GM18870 (cell line): ENCODE data around the gene HDAC6.
"Not testable (repeated sequence)": the region's sequence is repeated elsewhere in the genome, so short reads cannot be mapped to it uniquely, and the experiment has no call there.

Experiments
- ATAC-seq: cut with Tn5 transposase; IDR thresholded peaks from one replicate; pipeline ENCODE4 v1.9.1; 2021; ENCODE audit warnings: moderate library complexity; ENCODE audit not compliant: unreplicated experiment

HDAC6 gene

DNA sequence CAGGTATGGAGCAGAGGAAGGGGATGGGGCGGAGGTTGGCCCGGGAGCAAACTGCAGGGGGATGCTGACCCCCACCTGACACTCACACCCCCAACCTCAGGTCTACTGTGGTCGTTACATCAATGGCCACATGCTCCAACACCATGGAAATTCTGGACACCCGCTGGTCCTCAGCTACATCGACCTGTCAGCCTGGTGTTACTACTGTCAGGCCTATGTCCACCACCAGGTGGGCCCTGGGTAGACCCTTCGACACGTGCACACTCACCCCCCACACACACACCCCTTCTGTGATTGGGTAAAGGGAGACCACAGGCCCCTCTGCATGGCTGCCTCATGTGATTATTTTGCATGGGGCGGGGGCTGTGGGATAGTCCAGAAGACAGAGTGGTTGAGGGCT, 22.2 kb downstream of the HDAC6 start:
- ATAC-seq = no peak

DNA sequence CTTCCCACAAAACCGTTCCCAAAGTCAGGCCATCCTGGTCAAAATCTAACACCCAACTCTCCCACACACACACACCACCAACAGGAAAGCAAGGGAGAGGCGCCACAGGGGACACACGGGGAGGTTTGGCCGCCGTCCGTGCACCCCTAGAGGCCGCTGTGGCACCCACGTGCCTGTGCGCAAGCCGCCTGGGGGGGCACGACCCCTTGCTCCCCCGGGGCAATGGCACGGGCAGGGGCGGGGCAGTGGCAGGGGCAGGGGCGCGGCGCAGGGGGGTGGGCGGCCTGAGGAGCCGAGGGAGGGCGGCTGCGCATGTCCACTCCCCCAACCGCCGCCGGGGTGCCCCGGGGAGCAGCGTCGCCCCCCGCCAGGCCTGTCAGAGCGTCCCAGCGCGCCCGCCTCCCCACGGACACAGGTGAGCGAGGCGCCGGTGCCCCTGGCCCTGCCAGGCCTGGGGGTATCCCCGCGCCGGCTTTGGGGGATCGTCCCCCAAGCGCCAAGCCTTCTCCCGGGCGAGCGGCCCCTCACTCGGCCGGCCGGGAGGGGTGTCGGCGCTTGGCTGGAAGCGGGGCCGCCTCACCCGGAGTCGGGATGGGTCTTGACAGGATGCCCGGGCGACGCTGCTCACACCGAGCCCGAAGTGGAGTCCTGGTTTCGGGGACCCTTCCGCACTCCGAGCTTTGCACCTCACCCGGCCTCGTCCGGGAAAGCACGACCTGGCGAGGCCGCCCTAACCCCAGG, 24.4 kb downstream of the HDAC6 start, which contains the start of gene ERAS:
Gene ERAS (plus strand): TSS at position 379 of the 741 bp plus-strand sequence. CDS start 2,611 bp downstream, outside the sequence.
- ATAC-seq = no peak

DNA sequence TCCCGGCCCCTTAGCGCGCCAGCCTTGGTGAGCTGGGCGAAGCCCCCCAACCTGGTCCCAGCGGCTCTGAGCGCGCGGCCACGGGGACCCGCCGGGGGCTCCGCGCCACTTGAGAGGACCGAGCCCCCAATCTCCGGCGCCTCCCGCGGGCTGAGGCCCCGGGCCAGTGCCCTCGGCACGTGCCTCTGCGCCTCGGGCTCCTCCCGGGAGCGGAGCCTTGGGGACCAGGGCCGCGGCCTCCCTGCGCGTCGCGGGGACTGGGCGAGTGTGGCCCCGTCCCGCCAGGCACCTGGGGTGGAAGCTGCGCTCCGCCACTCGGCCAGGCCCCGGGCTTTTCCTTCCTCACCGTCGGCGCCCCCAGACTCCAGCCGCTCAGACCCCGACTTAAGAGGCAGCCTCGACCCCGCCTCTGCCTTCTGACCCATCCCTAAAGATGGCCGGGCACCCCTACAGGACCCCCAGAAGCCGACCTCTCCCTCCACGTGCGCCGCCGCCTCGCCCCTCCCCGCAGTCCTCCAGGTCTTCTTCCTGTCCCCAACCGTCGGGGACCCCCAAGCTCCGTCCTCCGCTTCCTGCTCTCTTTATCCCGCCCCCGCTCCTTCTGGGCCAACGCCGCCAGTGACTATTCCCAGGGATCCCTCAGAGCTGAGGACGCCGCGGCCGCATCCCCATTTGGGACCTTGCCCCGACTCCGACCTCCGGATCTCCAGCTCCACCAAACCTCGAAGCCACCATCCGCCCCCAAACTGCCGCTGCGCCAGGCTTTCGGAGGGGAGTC, 25.2 kb downstream of the HDAC6 start:
- no peak for ATAC-seq

DNA sequence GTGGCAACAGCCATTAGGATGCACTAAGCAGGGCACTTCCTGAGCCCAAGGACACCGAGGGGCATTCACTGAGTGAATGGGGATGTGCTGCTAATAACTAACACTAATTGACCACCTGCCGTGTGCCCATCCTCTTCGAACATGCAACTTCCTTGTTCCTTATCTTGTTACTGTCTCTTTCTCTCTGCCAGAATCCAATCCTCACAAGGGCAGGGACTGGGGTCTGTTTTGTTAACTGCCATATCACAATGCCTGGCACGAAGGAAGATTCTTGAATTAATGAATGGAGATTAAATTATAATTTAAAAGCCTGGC, 25.7 kb downstream of the HDAC6 start:
- ATAC-seq = no peak

DNA sequence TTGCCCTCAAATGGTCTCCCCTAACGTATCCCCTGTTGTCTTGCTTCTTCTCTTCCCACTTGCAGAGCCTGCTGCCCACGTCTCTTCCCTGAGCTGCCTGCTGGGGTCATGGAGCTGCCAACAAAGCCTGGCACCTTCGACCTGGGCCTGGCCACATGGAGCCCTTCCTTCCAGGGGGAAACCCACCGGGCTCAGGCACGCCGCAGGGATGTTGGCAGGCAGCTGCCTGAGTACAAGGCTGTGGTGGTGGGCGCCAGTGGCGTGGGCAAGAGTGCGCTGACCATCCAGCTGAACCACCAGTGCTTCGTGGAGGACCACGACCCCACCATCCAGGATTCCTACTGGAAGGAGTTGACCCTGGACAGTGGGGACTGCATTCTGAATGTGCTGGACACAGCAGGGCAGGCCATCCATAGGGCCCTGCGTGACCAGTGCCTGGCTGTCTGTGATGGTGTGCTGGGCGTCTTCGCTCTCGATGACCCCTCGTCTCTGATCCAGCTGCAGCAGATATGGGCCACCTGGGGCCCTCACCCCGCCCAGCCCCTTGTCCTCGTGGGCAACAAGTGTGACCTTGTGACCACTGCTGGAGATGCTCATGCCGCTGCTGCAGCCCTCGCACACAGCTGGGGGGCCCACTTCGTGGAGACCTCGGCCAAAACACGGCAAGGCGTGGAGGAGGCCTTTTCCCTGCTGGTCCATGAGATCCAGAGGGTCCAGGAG, 27.3 kb downstream of the HDAC6 start:
- ATAC-seq = no peak

DNA sequence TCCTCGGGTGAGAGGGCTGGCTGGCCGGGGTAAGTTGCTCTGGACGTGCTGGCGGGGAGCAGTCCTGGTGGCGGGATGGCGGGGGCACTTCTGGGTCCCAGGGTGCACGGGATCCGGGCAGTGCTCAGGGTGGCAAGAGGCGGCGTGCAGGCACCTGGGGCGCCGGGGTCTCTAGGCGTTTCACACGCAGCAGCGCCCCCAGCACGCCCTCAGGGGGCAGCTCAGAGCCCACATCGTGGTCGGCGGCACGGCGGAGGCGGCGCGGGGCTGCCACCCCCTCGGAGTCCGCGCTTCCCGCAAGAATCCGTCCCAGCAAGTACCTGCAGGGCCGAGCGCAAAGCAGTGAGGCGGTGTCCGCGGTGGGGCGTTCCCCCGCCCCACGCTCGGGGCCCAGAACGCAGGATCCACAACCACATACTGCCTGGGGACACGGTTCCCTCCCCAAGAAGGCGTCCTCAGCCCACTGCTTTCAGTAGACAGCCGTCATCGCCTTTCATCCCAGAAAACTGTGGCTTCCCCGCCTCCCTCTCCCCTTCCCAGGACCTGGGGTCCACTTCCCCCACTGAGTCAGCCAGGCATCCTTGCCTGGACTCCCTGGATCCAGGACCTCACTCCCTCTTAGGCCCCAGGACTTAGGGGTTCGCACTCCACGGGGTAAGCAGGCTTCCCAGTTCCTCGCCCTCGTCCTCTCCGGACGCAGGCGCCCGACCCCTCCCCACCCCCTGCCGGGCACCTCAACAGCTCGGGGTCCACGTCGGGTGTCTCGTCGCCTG, 29.5 kb downstream of the HDAC6 start:
- no peak for ATAC-seq

DNA sequence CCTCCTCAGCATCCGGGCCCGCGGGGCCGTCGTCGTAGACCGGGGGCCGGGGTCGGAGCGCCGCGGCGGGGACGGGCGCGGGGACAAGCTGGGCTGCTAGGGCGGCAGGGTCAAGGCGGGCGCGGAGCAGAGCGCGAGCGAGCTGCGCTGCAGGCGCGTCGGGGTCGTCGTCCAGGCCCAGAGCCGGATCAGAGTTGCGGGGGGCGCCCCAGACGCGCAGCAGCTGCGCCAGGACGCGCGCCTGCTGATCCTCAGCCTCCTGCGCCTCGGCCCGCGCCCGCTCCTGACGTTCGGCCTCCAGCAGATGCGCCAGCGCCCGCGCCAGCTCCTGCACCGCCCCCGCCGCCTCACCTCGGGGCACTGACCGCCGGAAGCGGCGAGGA, 30.0 kb downstream of the HDAC6 start:
- ATAC-seq = no peak

DNA sequence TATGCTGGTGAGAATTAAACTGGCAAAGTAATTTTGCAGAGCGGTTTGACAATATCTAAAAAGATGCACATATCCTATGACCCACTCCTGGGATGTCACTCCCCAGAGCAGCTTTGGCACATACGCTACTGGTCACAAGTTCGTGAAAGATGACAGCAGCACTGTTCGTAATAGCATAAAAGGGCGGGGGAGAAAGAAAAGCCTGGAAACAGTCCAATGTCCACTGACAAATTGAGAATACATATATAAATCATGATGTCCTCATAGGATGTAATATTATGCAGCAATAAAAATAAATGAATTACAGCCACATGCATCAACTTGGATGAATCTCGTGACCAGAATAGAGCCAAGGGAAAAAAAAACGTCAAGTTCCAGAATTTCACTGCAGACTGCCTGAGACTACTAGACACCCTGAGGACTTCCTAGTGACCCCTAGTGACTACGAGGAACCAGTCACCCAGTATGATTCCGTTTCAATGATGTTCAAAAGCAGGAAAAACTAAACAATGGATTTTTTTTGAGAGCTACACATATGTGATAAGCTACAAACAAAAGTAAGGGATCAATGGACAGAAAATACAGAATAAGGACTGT, 31.8 kb downstream of the HDAC6 start:
- ATAC-seq = no peak

DNA sequence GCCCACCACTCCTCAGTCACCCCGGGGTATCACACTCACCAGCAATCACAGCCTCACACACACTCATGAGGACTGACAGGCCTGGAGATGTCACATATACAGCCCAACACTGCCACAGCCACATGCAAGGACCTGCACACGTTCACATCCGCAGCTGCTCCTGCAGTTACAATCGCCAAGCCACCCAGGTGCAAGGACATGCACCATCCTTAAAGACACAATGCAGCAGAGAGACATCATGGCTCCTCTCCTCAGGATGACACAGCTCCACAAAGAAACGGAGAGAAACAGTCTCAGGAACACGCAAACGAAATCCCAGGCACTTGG, 32.5 kb downstream of the HDAC6 start:
- no peak for ATAC-seq

DNA sequence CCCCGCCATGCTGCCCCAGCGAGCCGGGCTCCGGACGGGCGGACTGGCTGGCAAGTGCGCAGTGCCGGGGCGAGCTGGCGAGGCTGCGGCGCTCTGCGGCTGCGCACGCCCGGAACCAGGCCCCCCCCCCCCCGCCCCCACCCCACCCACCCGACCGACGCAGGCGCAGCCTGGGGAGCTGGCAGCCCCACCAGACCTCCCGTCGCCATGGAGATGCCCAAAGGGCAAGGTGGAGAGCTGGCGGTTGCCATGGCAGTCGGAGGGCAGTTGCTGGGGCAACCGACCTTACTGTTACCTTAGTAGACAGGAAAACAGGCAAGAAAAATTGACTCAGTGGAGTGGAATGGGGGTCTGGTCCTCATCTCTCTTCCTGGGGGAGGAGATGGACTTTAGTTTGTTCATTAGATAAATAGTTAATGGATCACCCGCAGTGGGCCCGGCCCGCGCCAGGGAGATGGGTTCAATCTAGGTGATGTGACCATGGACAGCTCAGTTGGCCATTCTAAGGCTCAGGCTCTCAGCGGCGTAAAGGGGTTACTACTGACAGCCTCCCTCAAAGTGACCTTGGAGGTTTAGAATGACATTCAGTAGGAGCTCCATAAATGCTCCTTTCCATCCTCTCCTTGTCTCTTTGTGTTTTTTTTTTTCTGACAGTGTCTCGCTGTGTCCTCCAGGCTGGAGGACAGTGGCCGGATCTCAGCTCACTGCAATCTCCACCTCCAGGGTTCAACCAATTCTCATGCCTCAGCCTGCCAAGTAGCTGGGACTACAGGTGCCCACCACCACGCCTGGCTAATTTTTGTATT, 33.9 kb downstream of the HDAC6 start, which contains the start of gene PCSK1N:
Gene PCSK1N (minus strand): TSS at position 87 of the 806 bp plus-strand sequence. CDS start 78 bp downstream, at position 9.
- ATAC-seq = no peak

DNA sequence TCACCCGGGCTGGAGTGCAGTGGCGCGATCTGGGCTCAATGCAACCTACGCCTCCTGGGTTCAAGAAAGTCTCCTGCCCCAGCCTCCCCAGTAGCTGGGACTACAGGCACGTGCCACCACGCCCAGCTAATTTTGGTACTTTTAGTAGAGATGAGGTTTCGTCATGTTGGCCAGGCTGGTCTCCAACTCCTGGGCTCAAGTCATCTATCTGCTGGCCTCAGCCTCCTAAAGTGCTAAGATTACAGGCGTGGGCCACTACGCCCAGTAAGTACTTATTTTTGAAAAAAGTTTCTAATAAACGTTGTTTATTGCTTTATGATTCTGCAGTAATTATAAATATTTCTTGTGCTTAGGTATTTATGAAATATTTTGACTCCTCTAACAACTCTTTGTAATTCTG, 37.8 kb downstream of the HDAC6 start:
- ATAC-seq = no peak

DNA sequence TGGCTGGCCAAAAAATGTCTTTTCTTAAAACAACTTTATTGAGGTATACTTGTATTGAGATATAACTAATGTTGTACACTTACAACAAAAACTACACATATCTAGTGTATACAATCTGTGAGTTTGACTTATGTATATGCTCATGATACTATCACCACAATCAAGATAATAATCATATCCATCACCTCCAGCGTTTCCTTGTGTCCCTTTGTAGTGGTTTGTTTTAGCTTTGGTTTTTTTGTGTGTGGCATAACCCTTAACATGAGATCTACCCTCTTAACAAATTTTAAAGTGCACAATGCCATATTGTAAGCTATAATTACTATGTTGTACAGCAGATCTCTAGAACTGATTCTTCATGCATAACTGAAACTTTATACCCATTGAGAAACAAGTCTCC, 47.0 kb downstream of the HDAC6 start:
- no peak for ATAC-seq

DNA sequence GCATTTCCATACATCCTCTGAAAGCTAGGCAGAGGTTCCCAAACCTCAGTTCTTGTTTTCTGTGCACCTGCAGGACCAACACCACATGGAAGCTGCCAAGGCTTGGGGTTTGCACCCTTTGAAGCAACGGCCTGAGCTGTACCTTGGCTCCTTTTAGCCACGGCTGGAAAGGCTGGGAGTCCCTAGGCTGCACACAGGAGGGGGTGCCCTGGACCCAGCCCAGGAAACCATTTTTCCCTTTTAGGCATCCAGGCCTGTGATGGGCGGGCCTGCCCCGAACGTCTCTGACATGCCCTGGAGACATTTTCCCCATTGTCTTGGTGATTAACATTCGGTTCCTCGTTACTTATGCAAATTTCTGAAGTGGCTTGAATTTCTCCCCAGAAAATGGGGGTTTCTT, 51.0 kb downstream of the HDAC6 start:
- no peak for ATAC-seq

DNA sequence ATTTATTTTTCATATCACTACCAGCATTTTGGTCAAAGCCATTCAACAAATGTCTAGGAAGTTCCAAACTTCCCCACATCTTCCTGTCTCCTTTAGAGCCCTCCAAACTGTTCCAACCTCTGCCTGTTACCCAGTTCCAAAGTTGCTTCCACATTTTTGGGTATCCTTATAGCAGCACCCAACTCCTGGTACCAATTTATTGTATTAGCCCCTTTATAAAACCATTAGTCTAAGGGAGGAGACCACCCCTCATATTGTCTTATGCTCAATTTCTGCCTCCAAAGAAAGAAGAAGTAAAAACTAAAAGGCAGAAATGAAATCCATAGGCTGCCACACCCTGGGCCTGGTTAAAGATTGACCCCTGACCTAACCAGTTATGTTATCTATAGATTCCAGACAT, 51.6 kb downstream of the HDAC6 start:
- not testable (repeated sequence) for ATAC-seq

DNA sequence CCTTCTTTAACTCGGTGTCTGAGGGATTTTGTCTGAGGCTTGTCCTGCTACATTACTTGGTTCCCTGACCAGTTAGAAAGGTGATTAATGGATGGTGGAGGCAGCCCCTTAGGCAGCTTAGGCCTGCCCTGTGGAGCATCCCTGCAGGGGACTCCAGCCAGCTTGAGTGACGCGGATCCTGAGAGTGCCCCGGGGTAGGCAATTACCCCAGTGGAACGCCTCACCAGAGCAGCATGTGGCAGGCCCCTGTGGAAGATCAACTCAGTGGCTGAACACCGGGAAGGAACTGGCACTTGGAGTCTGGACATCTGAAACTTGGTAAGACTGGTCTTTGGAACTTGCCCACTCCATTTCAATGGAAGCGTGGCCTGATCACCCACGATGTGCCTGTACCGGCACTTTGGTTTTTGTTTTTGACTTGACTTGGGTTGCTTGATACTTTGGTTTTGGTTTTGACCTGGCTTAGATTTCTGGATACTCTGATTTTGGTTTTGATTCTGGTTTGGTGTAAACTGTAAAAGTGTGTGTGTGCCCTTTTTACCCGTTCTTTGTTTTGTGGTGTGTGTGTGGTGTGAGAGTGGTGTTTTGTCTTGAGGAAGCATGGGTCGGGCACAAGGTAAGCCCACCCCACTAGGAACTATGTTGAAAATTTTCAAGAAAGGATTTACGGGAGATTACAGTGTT, 52.4 kb downstream of the HDAC6 start:
- not testable (repeated sequence) for ATAC-seq

DNA sequence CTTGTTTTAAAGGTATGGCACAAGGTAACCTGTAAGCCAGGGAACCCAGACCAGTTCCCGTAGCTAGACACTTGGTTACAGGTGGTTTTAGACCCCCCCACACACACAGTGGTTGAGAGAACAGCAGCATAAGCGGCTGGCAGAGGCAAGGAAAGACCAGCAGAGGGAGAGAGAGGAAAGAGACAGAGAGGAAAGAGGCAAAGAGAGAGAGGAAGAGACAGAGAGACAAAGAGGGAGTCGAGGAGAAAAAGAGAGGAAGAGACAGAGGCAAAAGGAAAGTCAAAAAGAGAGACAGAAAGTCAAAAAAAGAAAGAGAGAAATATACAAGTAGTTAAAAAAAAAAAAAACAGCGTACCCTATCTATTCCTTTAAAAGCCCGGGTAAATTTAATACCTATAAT, 53.0 kb downstream of the HDAC6 start:
- ATAC-seq = no peak

DNA sequence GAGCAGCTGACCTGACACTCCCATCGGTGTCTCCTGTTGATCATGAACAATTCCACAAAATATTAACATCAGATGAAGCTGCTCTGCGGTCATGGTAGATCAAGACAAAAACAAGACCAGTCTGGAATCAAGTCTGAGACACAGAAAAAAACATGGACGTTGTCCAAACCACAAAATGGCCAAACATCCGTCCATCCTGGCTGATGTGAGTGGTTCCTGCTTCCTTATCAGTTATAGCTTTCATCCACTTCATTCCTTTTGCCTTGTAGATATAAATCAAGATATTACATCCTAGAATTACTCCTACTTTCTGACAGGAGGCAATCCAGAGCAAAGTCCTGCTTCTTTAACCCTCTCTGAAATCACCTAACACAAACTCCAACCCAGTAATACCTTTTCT, 62.3 kb downstream of the HDAC6 start:
- ATAC-seq = no peak

DNA sequence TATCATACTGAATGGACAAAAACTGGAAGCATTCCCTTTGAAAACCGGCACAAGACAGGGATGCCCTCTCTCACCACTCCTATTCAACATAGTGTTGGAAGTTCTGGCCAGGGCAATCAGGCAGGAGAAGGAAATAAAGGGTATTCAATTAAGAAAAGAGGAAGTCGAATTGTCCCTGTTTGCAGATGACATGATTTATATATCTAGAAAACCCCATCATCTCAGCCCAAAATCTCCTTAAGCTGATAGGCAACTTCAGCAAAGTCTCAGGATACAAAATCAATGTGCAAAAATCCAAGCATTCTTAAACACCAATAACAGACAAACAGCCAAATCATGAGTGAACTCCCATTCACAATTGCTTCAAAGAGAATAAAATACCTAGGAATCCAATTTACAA, 70.2 kb downstream of the HDAC6 start:
- not testable (repeated sequence) for ATAC-seq
